PC-9 (cell line): Measurements from ENCODE around the gene FYN.

Experiments
- CTCF ChIP-seq: fragments of 200-600 bp; sonication (generic); conservative IDR thresholded peaks from 2 replicates; pipeline ENCODE4 v1.6.1; 2017; ENCODE audit warnings: mixed run types, antibody characterized with exemption, mild to moderate bottlenecking, moderate library complexity
- EZH2 ChIP-seq: fragments of 200-600 bp; sonication (generic); IDR thresholded peaks from 2 replicates; pipeline ENCODE4 v1.8.0; 2017; ENCODE audit warnings: antibody characterized with exemption, low read depth

GRCh38 chr6:111710911-111711310, 162.3 kb downstream of the FYN start:
- TF ChIP-seq CTCF (no peak), EZH2 (no peak)
